GM12891 (cell line): ENCODE data around the gene RGS17.
"Not testable (repeated sequence)": the region's sequence is repeated elsewhere in the genome, so short reads cannot be mapped to it uniquely, and the experiment has no call there.

Experiments used
- DNase-seq: peaks from one replicate; pipeline ENCODE4 v3.0.0; 2011; ENCODE audit warnings: low spot score; ENCODE audit not compliant: insufficient read length
- FAIRE-seq: peaks from 2 replicates; lab custom pipeline; 2011; peaks lifted over from hg19 to GRCh38; lab: Jason Lieb, UNC
- PAX5 ChIP-seq: IDR thresholded peaks from 2 replicates; pipeline ENCODE4 v1.6.1; 2011; ENCODE audit warnings: low read length, moderate library complexity, mild to moderate bottlenecking; ENCODE audit not compliant: insufficient read depth, severe bottlenecking
- POLR2A ChIP-seq: IDR thresholded peaks from 2 replicates; pipeline ENCODE4 v1.6.1; 2011; ENCODE audit warnings: low read depth, low read length, control low read depth
- POLR2AphosphoS5 ChIP-seq: IDR thresholded peaks from 2 replicates; pipeline ENCODE4 v1.6.1; 2011; ENCODE audit warnings: low read depth, low read length, control low read depth
- POU2F2 ChIP-seq: IDR thresholded peaks from 2 replicates; pipeline ENCODE4 v1.6.1; 2011; ENCODE audit warnings: low read depth, mild to moderate bottlenecking, control low read depth, low read length, moderate library complexity
- SPI1 ChIP-seq: IDR thresholded peaks from 2 replicates; pipeline ENCODE4 v1.6.1; 2011; ENCODE audit warnings: low read depth, low read length, control low read depth
- TAF1 ChIP-seq: IDR thresholded peaks from 2 replicates; pipeline ENCODE4 v1.6.1; 2011; ENCODE audit warnings: low read depth, low read length, control low read depth

RGS17 gene

GRCh38 chr6:153002613-153003365 lies 128.3 kb downstream of the RGS17 start, which contains the start of gene MTRF1L:
Gene MTRF1L (minus strand): TSS chr6:153002709. CDS start chr6:153002685, 24 bp downstream.
- DNase-seq, result peak; percentile 66
- peak; percentile 97 for FAIRE-seq
- TF ChIP-seq PAX5, result peak; percentile 22
- TF ChIP-seq POLR2AphosphoS5, result 0 out of 2 replicates have a peak, but pooled peaks have one; percentile 63
- TF ChIP-seq POU2F2, result 0 out of 2 replicates have a peak, but pooled peaks have one; percentile 9
- TF ChIP-seq TAF1, result no peak
- peak; percentile 75 for TF ChIP-seq POLR2A
- 0 out of 2 replicates have a peak, but pooled peaks have one; percentile 24 for TF ChIP-seq SPI1

- TF ChIP-seq POLR2AphosphoS5 (no peak), POLR2A (no peak), POU2F2 (no peak), PAX5 (no peak), SPI1 (no peak), TAF1 (no peak; the same call in 1 of the 2 replicates)
- FAIRE-seq (no peak), DNase-seq (no peak)
Measured at GRCh38 chr6:153001767-153002612, 129.1 kb downstream of the RGS17 start.

GRCh38 chr6:153000790-153001189 lies 130.3 kb downstream of the RGS17 start:
- DNase-seq, FAIRE-seq: not testable (repeated sequence)

- TF ChIP-seq PAX5, result no peak
- no peak for DNase-seq
- no peak for FAIRE-seq
Measured at GRCh38 chr6:153000243-153000642, 130.8 kb downstream of the RGS17 start.

GRCh38 chr6:152999538-152999937 lies 131.5 kb downstream of the RGS17 start:
- not testable (repeated sequence) for FAIRE-seq, DNase-seq

GRCh38 chr6:152993847-152994246 lies 137.2 kb downstream of the RGS17 start:
- no peak for TF ChIP-seq TAF1
- TF ChIP-seq POLR2AphosphoS5, result no peak
- TF ChIP-seq SPI1, result no peak
- no peak for TF ChIP-seq POLR2A
- no peak for TF ChIP-seq POU2F2
- TF ChIP-seq PAX5, result no peak
- no peak for FAIRE-seq
- no peak for DNase-seq

GRCh38 chr6:152993431-152993830 lies 137.7 kb downstream of the RGS17 start:
- DNase-seq, result no peak

GRCh38 chr6:152986978-152987377 lies 144.1 kb downstream of the RGS17 start:
- DNase-seq (no peak), FAIRE-seq (no peak)
- TF ChIP-seq TAF1 (no peak), POLR2AphosphoS5 (no peak), PAX5 (no peak), POU2F2 (no peak), POLR2A (no peak), SPI1 (no peak)

More at GRCh38 chr6:152993431-152993830, 137.7 kb downstream of the RGS17 start:
- peak; percentile 50 for FAIRE-seq
- no peak for TF ChIP-seq POLR2AphosphoS5
- no peak for TF ChIP-seq PAX5
- no peak for TF ChIP-seq SPI1
- TF ChIP-seq TAF1, result no peak
- no peak for TF ChIP-seq POU2F2
- TF ChIP-seq POLR2A, result no peak

- FAIRE-seq, DNase-seq: not testable (repeated sequence)
Measured at GRCh38 chr6:152985300-152985699, 145.8 kb downstream of the RGS17 start.

- peak; percentile 95 for TF ChIP-seq SPI1
- peak; percentile 61; the same call in 1 of the 2 replicates for TF ChIP-seq POLR2A
- peak; percentile 27 for TF ChIP-seq POLR2AphosphoS5
- no peak; the same call in 1 of the 2 replicates for TF ChIP-seq POU2F2
- peak; percentile 90 for FAIRE-seq
- DNase-seq, result no peak
Measured at GRCh38 chr6:152984513-152984872, 146.6 kb downstream of the RGS17 start.
